Stimulated activated naive CD8-positive, alpha-beta T cell treated with anti-CD3 and anti-CD28 coated beads, Interleukin-15, Interleukin-2, amounts not matched to agents 100 ng/mL and 50 ng/mL, for 24 hours (primary cell): ENCODE results near the gene ZNF77.
"Not testable (repeated sequence)": the region's sequence is repeated elsewhere in the genome, so short reads cannot be mapped to it uniquely, and the experiment has no call there.

Experiments
- H3K27ac Mint-ChIP-seq: one replicate; pipeline ENCODE4 v1.8.0; 2021; ENCODE audit warnings: mild to moderate bottlenecking, mixed read lengths
- H3K27me3 Mint-ChIP-seq: one replicate; pipeline ENCODE4 v1.8.0; 2021; ENCODE audit warnings: mixed read lengths
- H3K36me3 Mint-ChIP-seq: one replicate; pipeline ENCODE4 v1.8.0; 2021; ENCODE audit warnings: low read depth, mixed read lengths
- H3K4me1 Mint-ChIP-seq: one replicate; pipeline ENCODE4 v1.8.0; 2021; ENCODE audit warnings: low read depth, mixed read lengths
- H3K4me3 Mint-ChIP-seq: one replicate; pipeline ENCODE4 v1.8.0; 2021; ENCODE audit warnings: mild to moderate bottlenecking, mixed read lengths
- H3K9me3 Mint-ChIP-seq: one replicate; pipeline ENCODE4 v1.8.0; 2021; ENCODE audit warnings: mixed read lengths

Gene ZNF77

DNA sequence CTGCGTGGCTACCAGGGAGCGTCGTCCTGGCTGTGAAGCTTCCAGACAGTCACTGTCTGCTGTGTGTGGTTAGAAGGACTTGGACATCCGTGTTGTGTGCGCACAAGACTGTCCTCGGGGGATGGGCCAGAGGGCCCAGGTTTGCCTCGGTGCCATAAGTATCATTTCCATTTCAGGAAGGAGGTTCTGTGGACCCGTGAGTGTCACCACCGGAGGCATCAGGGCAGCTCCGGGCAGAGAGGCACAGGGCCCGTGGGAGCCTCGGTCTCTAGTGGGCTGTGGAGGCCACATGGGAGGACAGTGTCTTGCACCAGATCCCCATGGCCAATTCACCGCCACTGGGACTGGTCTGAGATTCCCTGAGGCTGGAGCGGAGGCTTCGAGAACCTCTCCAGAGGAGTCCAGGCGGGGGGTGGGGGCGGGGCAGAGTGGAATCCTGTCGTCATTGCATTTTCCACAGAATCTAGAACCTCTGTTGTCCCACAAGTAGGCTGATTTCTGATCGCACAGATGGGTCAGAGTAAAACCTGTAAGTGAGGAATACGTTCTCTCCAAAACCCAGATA is 38.1 kb downstream of the ZNF77 start:
- no peak overlapping the region for H3K27ac Mint-ChIP-seq
- H3K4me3 Mint-ChIP-seq, result no peak overlapping the region
- peaks cover 33% of the 10 kb centered on the region for H3K4me1 Mint-ChIP-seq
- H3K27me3 Mint-ChIP-seq, result no peaks in the 10 kb centered on the region
- no peaks in the 10 kb centered on the region for H3K9me3 Mint-ChIP-seq
- H3K36me3 Mint-ChIP-seq, result peaks cover 16% of the 10 kb centered on the region

DNA sequence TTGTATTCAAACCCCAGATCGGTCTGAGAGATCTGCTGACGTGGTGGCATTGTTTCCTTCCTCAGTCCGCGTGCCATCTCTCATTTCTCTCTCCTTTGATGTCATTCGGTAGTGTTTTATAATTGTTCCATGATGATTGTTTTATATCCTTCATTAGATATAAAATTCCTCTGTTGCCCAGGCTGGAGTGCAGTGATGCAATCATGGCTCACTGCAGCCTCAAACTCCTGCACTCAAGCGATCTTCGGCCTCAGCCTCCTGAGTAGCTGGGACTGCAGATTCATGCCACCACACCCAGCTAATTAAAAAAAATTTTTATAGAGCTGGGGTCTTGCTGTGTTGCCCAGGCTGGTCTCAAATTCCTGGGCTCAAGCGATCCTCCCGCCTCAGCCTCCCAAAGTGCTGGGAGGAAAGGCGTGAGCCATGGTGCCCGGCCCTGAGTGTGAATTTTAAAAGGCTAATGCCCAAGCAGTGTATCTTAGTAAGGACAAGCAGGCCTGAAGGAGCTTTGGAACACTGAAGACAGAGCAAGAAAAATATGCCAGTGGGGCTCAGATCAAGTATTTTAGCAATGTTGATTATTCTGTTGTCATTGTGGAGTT is 38.8 kb downstream of the ZNF77 start:
- Mint-ChIP-seq H3K27ac (no peak overlapping the region), H3K9me3 (no peaks in the 10 kb centered on the region), H3K36me3 (peaks cover 13% of the 10 kb centered on the region), H3K4me3 (no peak overlapping the region), H3K4me1 (peaks cover 32% of the 10 kb centered on the region), H3K27me3 (no peaks in the 10 kb centered on the region)

- H3K27ac Mint-ChIP-seq, H3K4me3 Mint-ChIP-seq, H3K36me3 Mint-ChIP-seq, H3K9me3 Mint-ChIP-seq, H3K27me3 Mint-ChIP-seq: not testable (repeated sequence)
- H3K4me1 Mint-ChIP-seq, result peaks cover 27% of the 10 kb centered on the region
These were observed 41.4 kb downstream of the ZNF77 start for GRCh38 chr19:2903326-2903725.

GRCh38 chr19:2902590-2903218 is 42.1 kb downstream of the ZNF77 start:
- Mint-ChIP-seq H3K9me3 (peaks cover under 1% of the 10 kb centered on the region), H3K27ac (no peak overlapping the region), H3K27me3 (no peaks in the 10 kb centered on the region), H3K36me3 (peaks cover under 1% of the 10 kb centered on the region), H3K4me1 (peaks cover 24% of the 10 kb centered on the region), H3K4me3 (peak overlapping the region; percentile 96)

- Mint-ChIP-seq H3K9me3 (peaks cover 10% of the 10 kb centered on the region), H3K4me3 (peak within 1 kb of the TSS; percentile 96), H3K4me1 (peaks cover 18% of the 10 kb centered on the region), H3K36me3 (peaks cover 4% of the 10 kb centered on the region), H3K27ac (peak within 1 kb of the TSS; percentile 88), H3K27me3 (no peaks in the 10 kb centered on the region)
These were observed 44.2 kb downstream of the ZNF77 start, which contains the start of gene ZNF57 for GRCh38 chr19:2900296-2901252. TSS of gene ZNF57 (plus strand) at chr19:2900928. CDS start at chr19:2901046, 118 bp downstream.

GRCh38 chr19:2896694-2897093 is 48.1 kb downstream of the ZNF77 start:
- H3K27ac Mint-ChIP-seq, result no peak overlapping the region
- peaks cover 4% of the 10 kb centered on the region for H3K36me3 Mint-ChIP-seq
- peaks cover 10% of the 10 kb centered on the region for H3K9me3 Mint-ChIP-seq
- peaks cover 8% of the 10 kb centered on the region for H3K4me1 Mint-ChIP-seq
- H3K4me3 Mint-ChIP-seq, result no peak overlapping the region
- no peaks in the 10 kb centered on the region for H3K27me3 Mint-ChIP-seq

- H3K9me3 Mint-ChIP-seq, H3K27me3 Mint-ChIP-seq, H3K4me3 Mint-ChIP-seq, H3K36me3 Mint-ChIP-seq, H3K27ac Mint-ChIP-seq: not testable (repeated sequence)
- peaks cover 13% of the 10 kb centered on the region for H3K4me1 Mint-ChIP-seq
These were observed 54.2 kb downstream of the ZNF77 start for GRCh38 chr19:2890531-2890930.

GRCh38 chr19:2888731-2889224 is 56.0 kb downstream of the ZNF77 start:
- H3K27ac Mint-ChIP-seq, result no peak overlapping the region
- H3K4me1 Mint-ChIP-seq, result peaks cover 13% of the 10 kb centered on the region
- no peaks in the 10 kb centered on the region for H3K36me3 Mint-ChIP-seq
- H3K4me3 Mint-ChIP-seq, result no peak overlapping the region
- no peaks in the 10 kb centered on the region for H3K9me3 Mint-ChIP-seq
- H3K27me3 Mint-ChIP-seq, result no peaks in the 10 kb centered on the region

DNA sequence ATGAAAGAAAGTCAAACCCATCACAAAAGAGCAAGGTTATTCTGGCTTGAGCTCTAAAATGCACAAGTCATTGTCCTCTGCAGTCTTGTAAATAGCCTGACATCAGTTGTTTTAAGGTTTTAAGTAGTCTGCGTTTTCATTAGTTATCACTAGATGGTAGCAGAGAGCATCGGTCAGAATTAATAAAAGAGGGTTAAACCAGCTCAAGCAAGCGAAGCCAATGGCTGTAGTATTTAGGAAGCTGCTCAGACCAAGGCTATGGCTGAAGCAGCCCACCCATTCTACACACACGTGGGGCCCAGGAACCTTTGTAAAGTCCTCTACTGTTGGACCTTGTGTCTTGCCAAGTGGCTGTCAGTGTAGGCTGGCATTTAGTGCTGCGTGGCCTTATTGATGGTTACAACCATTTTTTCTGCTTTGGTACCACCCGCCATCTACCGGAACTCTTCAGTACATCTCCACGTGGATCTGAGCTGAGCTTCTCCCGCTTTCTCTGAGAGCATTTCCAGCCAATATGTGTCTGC is 57.3 kb downstream of the ZNF77 start:
- no peak overlapping the region for H3K4me3 Mint-ChIP-seq
- H3K9me3 Mint-ChIP-seq, result no peaks in the 10 kb centered on the region
- no peaks in the 10 kb centered on the region for H3K36me3 Mint-ChIP-seq
- no peak overlapping the region for H3K27ac Mint-ChIP-seq
- H3K4me1 Mint-ChIP-seq, result peaks cover 13% of the 10 kb centered on the region
- H3K27me3 Mint-ChIP-seq, result no peaks in the 10 kb centered on the region

GRCh38 chr19:2885736-2886135 is 59.0 kb downstream of the ZNF77 start:
- Mint-ChIP-seq H3K9me3 (no peaks in the 10 kb centered on the region), H3K4me3 (no peak overlapping the region), H3K4me1 (peaks cover 10% of the 10 kb centered on the region), H3K27me3 (no peaks in the 10 kb centered on the region), H3K27ac (no peak overlapping the region), H3K36me3 (no peaks in the 10 kb centered on the region)

DNA sequence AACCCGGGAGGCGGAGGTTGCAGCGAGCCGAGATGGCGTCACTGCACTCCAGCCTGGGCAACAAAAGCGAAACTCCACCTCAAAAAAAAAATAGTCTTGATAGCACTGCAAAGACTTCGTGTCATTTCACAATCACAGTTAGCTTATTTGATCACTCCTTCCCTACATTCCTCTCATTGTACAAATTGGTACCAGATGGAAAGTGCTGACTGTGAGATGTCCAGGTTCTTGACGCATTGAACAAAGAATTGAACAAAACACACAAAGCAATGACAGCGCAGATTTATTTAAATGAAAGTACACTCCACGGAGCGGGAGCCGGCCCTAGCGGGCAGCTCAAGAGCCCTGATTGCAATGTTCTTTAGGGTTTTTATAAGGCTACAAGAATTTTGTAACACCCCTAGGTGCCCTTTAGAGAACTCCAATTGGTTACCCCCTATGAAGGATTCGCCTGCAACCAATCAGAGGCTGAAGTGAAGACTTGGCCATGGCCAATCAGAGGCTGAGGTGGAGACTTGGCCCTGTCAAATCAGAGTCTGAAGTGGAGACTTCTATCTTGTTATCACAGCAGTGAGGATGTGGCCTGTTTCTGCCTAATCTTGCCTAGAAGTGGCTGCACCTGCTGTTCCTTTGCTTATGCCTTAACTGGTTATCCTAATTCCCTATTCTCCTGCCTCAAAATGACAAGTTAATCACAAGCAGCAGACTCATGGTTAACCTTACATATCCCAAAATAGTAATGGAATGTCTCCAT is 60.9 kb downstream of the ZNF77 start:
- Mint-ChIP-seq H3K36me3 (no peaks in the 10 kb centered on the region), H3K4me1 (peaks cover 5% of the 10 kb centered on the region), H3K27ac (no peak overlapping the region), H3K27me3 (no peaks in the 10 kb centered on the region), H3K4me3 (no peak overlapping the region), H3K9me3 (peaks cover 4% of the 10 kb centered on the region)
